A204.1 (cell line): ENCODE data around the gene SUDS3.

Experiments
- FAIRE-seq: peaks from 2 replicates; lab custom pipeline; 2012; peaks lifted over from hg19 to GRCh38; lab: Jason Lieb, UNC

Gene SUDS3

DNA sequence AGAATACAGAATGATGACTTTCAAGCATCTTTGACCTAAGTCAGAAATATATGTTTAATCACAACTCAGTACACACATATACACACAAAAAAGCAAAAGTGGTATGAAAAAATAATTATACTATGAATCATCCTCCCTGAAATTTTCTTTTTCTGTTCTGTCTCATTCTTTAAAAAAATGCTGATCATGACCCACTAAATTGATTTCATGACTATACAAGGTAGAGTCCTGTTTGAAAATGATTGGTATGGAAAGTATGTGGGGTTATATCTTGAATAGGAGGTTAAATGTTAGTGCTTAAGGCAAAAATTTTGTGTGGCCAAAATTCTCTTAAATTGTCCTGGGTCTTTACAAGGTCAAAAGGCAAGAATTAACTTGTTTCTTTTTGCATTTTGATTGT lies 80.4 kb downstream of the SUDS3 start:
- no peak for FAIRE-seq

DNA sequence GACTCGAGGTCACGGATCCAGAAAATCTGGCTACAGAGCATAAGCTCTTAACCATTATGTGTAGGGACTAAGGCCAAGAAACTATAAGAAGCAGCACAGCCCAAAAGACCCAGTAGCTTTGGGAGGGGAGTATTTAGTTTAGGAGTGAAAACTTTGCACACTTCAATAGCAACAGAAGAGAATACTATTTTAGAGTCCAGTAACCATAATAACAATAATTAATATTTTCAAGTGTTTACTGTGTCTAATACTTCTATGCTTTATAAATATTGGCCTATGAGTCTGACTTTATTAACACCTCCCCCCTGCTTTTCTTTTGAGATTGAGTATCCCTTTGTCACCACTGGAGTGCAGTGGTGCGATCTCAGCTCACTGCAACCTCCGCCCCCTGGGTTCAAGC lies 82.8 kb downstream of the SUDS3 start:
- FAIRE-seq, result no peak

DNA sequence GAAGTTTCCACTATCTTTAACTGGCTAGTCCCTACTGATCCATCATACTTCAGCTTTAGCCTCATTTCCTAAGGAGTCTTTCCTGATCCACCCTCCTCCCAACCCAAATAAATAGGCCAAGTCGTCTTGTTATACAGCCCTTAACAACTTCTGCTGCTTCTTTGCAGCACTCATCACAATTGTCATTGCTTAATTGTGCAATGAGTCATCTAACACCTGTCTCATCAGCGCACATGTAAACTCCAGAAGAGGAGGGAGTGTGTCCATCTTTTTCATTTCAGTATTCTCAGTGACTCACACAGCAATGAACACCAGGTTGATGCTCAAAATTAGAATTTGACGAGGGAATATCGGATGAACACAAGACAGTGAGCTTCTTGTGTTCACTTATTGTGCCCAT lies 87.3 kb downstream of the SUDS3 start:
- FAIRE-seq, result no peak

DNA sequence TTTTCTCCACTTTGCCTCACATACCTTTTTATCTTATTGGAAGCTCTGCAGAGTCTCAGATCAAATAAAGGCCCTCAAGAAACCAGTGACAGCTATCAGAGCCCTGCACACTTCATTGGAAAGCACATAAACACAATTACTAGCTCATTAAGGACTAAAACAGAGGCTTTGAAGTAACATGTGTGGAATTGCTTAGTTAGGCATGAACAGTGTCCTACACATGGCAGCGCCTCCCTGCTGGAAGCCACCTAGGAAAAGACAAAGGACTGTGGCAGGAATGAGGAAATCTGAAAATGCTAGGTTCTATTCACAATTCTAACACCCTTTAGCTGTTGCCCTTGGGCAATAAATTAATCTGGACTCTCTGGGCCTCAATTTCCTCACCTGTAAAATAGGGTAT lies 89.4 kb downstream of the SUDS3 start:
- FAIRE-seq, result no peak
